ENCODE results near the gene LIPT2. TPM values are rescaled to one million over a fixed set of nuclear protein-coding genes. Genes with fewer than 3 reads are reported as not detected.

Gene LIPT2
- total RNA-seq, 1 donor from 2014 or later = 5.3 TPM

DNA sequence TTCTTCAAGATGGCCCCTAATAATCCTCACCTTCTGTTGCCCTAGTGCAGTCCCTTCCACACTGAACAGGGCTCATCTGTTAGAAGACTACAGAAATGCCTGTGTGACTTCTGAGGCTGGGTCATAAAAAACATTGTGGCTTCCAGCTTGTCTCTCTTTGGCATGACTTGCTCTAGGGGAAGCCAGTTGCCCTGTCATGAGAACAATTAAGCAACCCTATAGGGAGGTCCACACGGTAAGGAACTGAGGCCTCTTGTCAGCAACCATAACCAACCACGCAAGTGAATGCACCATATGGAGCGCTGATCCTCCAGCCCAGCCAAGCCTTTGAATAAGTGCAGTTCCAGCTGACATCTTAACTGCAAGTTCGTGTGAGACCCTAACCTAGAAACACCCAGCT is 2.6 kb downstream of the LIPT2 start:
- Mint-ChIP-seq H3K4me1 (ENCODE audit: low read depth) (peaks cover 16% of the 10 kb centered on the region), H3K27me3 (ENCODE audit: low read depth) (peaks cover 6% of the 10 kb centered on the region), H3K36me3 (ENCODE audit: low read depth) (no peaks in the 10 kb centered on the region), H3K4me3 (ENCODE audit: low read depth) (no peak overlapping the region), H3K27ac (no peak overlapping the region), H3K9me3 (no peaks in the 10 kb centered on the region)
- intact Hi-C loops (cut with micrococcal nuclease) = loop anchor here (5.0 kb wide), 1 partner anchor 319 kb away; the partner anchor contains the start of genes C2CD3 and PPME1
- no peak for DNase-seq (ENCODE audit: low spot score)

DNA sequence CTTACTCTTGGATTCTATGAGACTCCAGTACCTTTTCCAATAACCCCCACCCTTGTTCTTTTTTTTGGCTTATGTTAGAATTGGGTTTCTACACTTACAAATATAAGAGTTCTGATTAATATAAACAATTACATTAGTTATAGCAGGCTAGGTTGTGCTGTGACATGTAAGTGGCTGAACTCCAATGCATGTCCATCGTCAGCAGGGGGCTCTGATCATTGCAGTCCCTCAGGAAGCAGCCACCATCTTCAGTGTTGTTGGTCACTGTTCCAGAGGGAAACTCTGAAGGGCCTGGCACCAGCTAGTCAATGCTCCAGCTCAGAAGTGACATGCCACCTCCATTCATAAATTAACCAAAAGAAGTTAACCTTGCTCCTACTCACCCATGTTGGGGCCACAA is 5.6 kb downstream of the LIPT2 start:
- no peak overlapping the region for H3K27ac Mint-ChIP-seq

DNA sequence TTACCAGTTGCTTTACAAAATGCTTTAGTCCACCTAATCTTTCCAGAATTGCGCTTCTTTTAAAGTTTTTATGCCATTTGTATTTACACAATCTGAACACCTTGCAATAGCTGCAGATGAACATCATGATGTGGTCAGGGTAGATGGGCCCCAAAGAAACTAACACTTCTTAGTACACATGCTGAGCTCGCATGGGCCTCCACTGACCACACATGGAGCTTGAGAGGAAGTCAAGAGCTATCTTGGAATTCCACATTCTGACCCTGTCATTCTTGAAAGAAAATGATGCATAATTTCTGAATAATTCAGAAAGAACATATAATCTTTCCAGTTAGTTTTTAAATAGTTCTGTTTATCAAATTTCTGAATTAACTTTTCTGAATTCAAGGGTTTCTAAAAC is 7.7 kb downstream of the LIPT2 start:
- Mint-ChIP-seq H3K4me3 (ENCODE audit: low read depth) (no peak overlapping the region), H3K27me3 (ENCODE audit: low read depth) (peaks cover 3% of the 10 kb centered on the region), H3K36me3 (ENCODE audit: low read depth) (no peaks in the 10 kb centered on the region), H3K9me3 (no peaks in the 10 kb centered on the region), H3K27ac (no peak overlapping the region), H3K4me1 (ENCODE audit: low read depth) (no peaks in the 10 kb centered on the region)
- intact Hi-C loops (cut with micrococcal nuclease) = no loop called here
- no peak for DNase-seq (ENCODE audit: low spot score)

More for the DNA sequence above, 5.6 kb downstream of the LIPT2 start:
- no peaks in the 10 kb centered on the region for H3K36me3 Mint-ChIP-seq (ENCODE audit: low read depth)
- intact Hi-C loops (cut with micrococcal nuclease) = no loop called here
- H3K27me3 Mint-ChIP-seq (ENCODE audit: low read depth) = peaks cover 3% of the 10 kb centered on the region
- no peak for DNase-seq (ENCODE audit: low spot score)
- no peak overlapping the region for H3K4me3 Mint-ChIP-seq (ENCODE audit: low read depth)
- no peaks in the 10 kb centered on the region for H3K9me3 Mint-ChIP-seq
- peaks cover 9% of the 10 kb centered on the region for H3K4me1 Mint-ChIP-seq (ENCODE audit: low read depth)

DNA sequence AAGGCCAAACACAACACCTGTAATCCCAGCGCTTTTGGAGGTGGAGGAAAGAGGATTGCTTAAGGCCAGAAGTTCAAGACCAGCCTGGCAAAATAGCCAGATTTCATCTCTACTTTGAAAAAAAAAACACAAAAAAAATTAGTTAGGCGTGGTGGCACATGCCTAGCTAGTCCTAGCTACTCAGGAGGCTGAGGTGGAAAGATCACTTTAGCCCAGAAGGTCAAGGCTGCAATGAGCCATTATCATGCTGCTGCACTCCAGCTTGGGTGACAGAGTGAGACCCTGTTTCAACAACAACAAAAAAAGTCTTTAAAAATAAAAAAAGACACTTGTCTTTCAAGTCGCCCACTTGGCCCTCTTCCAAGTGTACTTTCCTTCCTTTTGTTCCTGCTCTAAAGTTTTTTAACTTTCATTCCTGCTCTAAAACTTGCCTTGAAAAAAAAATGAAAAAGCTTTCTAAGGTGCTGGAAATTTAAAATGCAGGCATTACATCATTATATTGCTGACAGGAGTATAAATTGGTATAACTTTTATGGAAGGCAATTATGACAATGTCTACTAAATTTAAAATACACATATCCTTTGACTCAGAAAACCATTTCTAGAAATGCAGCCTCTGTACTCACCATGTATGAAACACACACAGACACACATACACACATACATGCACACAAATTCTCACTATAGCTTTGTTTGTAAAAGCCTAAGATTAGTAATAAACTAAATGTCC is 12.7 kb downstream of the LIPT2 start:
- H3K4me3 Mint-ChIP-seq (ENCODE audit: low read depth) = no peak overlapping the region
- no peaks in the 10 kb centered on the region for H3K9me3 Mint-ChIP-seq

DNA sequence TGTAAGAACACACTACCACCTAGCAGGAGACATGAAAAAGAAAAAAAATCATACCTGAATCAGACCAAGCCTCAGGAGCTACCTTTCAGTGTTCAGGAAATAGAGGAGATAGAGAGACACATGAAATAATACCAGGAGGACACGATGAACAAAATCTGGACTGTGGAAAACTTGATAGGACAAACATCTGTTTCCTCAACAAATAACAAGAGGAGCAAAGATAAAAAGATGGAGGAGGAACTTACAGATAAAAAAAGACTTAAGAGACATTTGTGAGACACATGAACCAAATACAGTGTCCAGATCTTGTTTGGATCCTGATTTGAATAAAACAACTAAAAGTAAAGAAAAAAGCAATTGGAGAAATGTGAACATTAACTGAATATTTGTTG is 13.8 kb downstream of the LIPT2 start:
- H3K4me1 Mint-ChIP-seq (ENCODE audit: low read depth) = no peaks in the 10 kb centered on the region
- no peak overlapping the region for H3K4me3 Mint-ChIP-seq (ENCODE audit: low read depth)
- DNase-seq (ENCODE audit: low spot score) = no peak
- intact Hi-C loops (cut with micrococcal nuclease) = no loop called here
- no peaks in the 10 kb centered on the region for H3K9me3 Mint-ChIP-seq
- peaks cover 6% of the 10 kb centered on the region for H3K27me3 Mint-ChIP-seq (ENCODE audit: low read depth)
- no peak overlapping the region for H3K27ac Mint-ChIP-seq
- H3K36me3 Mint-ChIP-seq (ENCODE audit: low read depth) = no peaks in the 10 kb centered on the region

More for the DNA sequence above, 12.7 kb downstream of the LIPT2 start:
- Mint-ChIP-seq H3K27me3 (ENCODE audit: low read depth) (peaks cover 6% of the 10 kb centered on the region), H3K27ac (no peak overlapping the region), H3K36me3 (ENCODE audit: low read depth) (no peaks in the 10 kb centered on the region), H3K4me1 (ENCODE audit: low read depth) (no peaks in the 10 kb centered on the region)
- intact Hi-C loops (cut with micrococcal nuclease) = no loop called here
- DNase-seq (ENCODE audit: low spot score) = no peak

DNA sequence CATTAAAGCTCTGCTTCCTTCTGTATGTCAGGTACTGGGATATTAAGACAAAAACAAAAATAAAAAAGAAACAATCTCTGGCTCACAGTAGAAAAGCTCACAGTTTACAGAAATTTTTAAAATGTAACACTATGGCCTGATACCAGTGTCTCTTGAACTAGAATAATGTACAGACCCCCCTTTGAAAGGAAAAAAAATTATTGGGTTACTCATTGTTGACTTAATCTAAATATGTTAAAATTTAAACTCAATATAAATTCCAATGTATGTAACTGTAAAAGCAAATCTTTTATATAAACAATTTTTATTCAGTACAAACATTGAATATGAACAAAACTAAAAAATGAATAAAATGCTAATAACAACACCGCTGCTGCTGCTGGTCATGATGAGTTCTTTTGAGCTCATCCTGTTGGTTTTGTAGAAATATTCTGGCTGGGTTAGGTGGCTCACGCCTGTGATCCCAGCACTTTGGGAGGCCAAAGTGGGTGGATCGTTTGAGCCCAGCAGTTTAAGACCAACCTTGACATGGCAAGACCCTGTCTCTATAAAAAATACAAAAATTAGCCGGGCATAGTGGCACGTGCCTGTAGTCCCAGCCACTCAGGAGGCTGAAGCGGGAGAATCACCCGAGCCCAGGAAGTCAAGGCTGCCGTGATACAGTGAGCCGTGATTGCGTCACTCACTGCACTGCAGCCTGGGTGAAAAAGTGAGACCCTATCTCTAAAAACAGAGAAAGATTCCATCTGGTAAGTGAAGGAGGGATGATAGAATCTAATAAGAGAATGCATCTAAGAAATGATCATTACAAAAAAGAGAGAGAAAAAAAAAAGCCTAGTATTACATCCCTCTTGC is 14.4 kb downstream of the LIPT2 start:
- Mint-ChIP-seq H3K27ac (no peak overlapping the region), H3K4me1 (ENCODE audit: low read depth) (no peaks in the 10 kb centered on the region), H3K36me3 (ENCODE audit: low read depth) (no peaks in the 10 kb centered on the region), H3K9me3 (no peaks in the 10 kb centered on the region), H3K27me3 (ENCODE audit: low read depth) (peaks cover 5% of the 10 kb centered on the region), H3K4me3 (ENCODE audit: low read depth) (no peak overlapping the region)
- intact Hi-C loops (cut with micrococcal nuclease) = no loop called here
- no peak for DNase-seq (ENCODE audit: low spot score)

DNA sequence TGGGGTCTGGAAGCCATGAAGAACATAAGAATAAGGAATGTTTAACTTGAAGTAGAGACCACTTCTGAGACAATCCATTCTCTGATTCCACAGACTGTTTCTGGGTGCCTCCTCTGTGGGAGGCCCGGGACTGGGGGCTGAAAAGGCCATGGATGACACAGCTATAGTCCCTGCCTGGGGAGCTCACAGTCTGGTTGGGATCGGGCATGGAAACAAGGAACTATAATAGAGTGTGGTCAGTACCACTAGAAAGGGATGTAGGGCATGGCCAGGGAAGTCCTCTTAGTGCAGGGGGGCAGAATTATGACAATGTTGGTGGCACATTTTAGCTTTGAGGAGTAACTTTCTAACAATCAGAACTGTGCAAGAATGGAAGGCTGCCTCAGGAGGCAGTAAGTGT is 17.0 kb downstream of the LIPT2 start:
- no peaks in the 10 kb centered on the region for H3K36me3 Mint-ChIP-seq (ENCODE audit: low read depth)
- peaks cover 4% of the 10 kb centered on the region for H3K27me3 Mint-ChIP-seq (ENCODE audit: low read depth)
- H3K9me3 Mint-ChIP-seq = no peaks in the 10 kb centered on the region
- peaks cover 7% of the 10 kb centered on the region for H3K4me1 Mint-ChIP-seq (ENCODE audit: low read depth)
- H3K4me3 Mint-ChIP-seq (ENCODE audit: low read depth) = no peak overlapping the region
- intact Hi-C loops (cut with micrococcal nuclease) = no loop called here
- no peak overlapping the region for H3K27ac Mint-ChIP-seq
- DNase-seq (ENCODE audit: low spot score) = no peak

DNA sequence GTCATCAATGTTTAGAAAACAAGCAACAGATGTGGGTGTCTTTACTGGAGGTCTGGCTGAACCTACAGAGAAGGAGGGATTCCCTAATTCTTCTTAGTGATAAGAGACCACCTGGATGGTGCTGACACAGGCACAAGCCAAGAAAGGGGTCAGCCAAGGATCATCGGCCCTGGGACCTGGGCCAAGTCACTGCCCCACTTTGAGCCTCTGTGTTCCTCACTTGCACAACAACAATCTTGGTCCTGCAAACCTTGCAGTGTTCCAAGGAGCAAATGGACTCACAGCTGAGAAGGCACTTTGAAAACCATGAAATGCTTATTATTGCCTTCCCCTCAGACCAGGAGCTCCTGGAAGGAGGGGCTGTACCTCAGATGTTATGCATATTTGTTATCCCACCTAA is 19.2 kb downstream of the LIPT2 start:
- Mint-ChIP-seq H3K27ac (no peak overlapping the region), H3K4me3 (ENCODE audit: low read depth) (no peak overlapping the region), H3K9me3 (no peaks in the 10 kb centered on the region), H3K4me1 (ENCODE audit: low read depth) (peaks cover 7% of the 10 kb centered on the region), H3K36me3 (ENCODE audit: low read depth) (no peaks in the 10 kb centered on the region), H3K27me3 (ENCODE audit: low read depth) (no peaks in the 10 kb centered on the region)
- intact Hi-C loops (cut with micrococcal nuclease) = no loop called here
- no peak for DNase-seq (ENCODE audit: low spot score)

DNA sequence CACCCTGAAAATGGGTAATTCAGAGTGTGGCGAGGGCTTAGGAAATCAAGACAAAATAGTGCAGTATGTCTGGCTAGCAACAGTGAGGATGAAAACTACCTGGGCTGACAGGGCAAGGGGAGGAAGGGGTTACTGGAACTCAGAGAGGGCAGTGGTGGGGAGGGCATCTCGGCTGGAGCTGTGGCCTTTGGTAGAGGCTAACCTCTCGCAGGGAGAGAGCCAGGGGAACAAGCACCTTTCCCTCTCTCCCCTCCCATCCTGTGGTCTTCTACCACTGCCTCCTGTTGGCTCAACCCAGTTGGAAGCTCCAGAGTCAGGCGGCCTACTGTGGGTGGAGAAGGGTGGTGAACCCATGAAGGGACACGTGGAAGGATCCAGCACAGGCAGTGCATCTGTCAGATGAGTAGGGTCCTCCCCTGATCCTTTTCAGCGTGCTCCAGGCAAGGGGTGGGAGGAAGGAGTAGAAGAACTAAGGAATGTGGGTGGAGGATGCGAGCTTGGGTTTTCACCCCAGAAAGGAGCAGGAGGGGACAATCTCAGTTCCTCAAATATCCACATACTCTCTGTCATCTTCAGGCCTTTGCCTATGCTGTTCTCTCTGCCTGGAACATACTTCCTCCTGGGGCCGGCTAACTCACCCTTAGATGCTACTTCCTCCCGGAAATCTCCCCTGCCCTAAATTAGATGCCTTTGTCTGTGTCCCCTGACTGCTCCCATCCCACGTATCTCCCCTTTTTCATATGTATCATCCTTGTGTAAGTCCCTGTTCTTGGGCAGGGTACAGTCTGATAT is 19.9 kb downstream of the LIPT2 start:
- no peaks in the 10 kb centered on the region for H3K9me3 Mint-ChIP-seq
- H3K27me3 Mint-ChIP-seq (ENCODE audit: low read depth) = peaks cover under 1% of the 10 kb centered on the region
- no peak for DNase-seq (ENCODE audit: low spot score)

DNA sequence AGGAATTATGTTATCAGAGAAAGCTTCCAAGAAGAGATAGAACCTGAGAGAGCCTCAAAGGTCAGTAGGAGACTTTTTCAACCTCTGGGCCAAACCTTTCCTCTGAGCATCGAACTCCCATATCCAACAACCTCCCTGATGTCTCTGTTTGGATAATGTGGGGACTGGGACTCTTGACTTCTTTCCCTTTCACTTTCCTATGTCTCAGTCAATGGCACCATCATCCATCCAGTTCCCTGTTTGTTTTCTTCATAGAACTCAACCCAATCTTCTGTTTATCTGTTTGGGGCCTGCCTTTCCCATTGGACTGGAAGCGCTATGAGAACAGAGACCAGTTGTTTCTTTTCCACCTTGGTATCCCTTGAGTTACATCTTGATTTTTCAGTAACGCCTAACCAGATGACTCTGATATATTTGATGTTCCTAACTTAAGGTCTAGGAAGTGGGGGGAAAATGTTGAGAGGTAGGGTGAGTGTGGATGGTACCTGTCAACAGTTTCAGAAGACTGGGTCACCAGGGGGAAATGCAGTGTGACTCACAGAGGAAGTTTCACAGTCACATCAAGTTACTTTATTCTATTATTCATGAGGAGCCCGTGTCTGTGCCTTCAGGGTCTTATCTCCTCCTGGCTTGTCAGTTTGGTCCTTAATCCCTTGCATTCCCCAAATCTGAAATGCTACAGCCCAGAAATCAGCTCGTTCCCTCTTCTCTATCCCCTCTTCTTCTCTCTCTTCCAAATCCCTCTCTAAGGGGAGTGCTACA is 21.7 kb downstream of the LIPT2 start:
- H3K27me3 Mint-ChIP-seq (ENCODE audit: low read depth) = peaks cover 12% of the 10 kb centered on the region
- no peak for DNase-seq (ENCODE audit: low spot score)
- intact Hi-C loops (cut with micrococcal nuclease) = no loop called here
- H3K27ac Mint-ChIP-seq = no peak overlapping the region
- H3K9me3 Mint-ChIP-seq = no peaks in the 10 kb centered on the region
- H3K36me3 Mint-ChIP-seq (ENCODE audit: low read depth) = no peaks in the 10 kb centered on the region
- no peak overlapping the region for H3K4me3 Mint-ChIP-seq (ENCODE audit: low read depth)
- H3K4me1 Mint-ChIP-seq (ENCODE audit: low read depth) = peaks cover 7% of the 10 kb centered on the region

More for the DNA sequence above, 19.9 kb downstream of the LIPT2 start:
- H3K4me3 Mint-ChIP-seq (ENCODE audit: low read depth) = no peak overlapping the region
- H3K4me1 Mint-ChIP-seq (ENCODE audit: low read depth) = peaks cover 7% of the 10 kb centered on the region
- intact Hi-C loops (cut with micrococcal nuclease) = no loop called here
- H3K36me3 Mint-ChIP-seq (ENCODE audit: low read depth) = no peaks in the 10 kb centered on the region
- no peak overlapping the region for H3K27ac Mint-ChIP-seq

DNA sequence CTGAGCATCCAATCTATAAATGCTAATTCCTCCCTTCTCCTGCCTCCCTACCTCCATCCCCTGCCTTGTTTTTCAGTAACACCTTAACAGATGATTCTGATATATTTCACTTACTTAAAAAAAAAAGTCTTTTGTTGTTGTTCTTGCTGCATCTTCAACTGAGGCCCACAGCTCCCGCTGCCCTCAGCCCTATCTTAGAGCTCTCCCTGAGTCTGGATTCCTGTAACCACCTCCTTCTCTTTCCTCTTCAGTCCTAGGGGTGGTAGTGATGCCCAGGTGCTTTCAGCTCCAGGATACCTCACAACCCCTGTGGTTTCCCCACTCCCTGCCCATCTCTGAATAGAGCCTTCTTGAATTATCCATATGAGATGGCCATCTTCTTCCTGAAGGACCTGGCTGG is 22.5 kb downstream of the LIPT2 start:
- Mint-ChIP-seq H3K4me3 (ENCODE audit: low read depth) (no peak overlapping the region), H3K27me3 (ENCODE audit: low read depth) (peaks cover 20% of the 10 kb centered on the region), H3K9me3 (no peaks in the 10 kb centered on the region), H3K4me1 (ENCODE audit: low read depth) (peaks cover 7% of the 10 kb centered on the region), H3K27ac (no peak overlapping the region), H3K36me3 (ENCODE audit: low read depth) (no peaks in the 10 kb centered on the region)
- DNase-seq (ENCODE audit: low spot score) = no peak
- intact Hi-C loops (cut with micrococcal nuclease) = no loop called here

- H3K27ac Mint-ChIP-seq = no peak overlapping the region
- no peaks in the 10 kb centered on the region for H3K9me3 Mint-ChIP-seq
- H3K36me3 Mint-ChIP-seq (ENCODE audit: low read depth) = no peaks in the 10 kb centered on the region
- DNase-seq (ENCODE audit: low spot score) = no peak
- H3K4me3 Mint-ChIP-seq (ENCODE audit: low read depth) = no peak overlapping the region
- peaks cover 7% of the 10 kb centered on the region for H3K4me1 Mint-ChIP-seq (ENCODE audit: low read depth)
- H3K27me3 Mint-ChIP-seq (ENCODE audit: low read depth) = peaks cover 25% of the 10 kb centered on the region
- intact Hi-C loops (cut with micrococcal nuclease) = no loop called here
Measured at GRCh38 chr11:74470526-74470925, 23.0 kb downstream of the LIPT2 start.
